HL-60 (cell line): ENCODE data around the gene SPATA6L.

Experiments
- DNase-seq, 2 experiments: peaks; one replicate each; pipeline ENCODE4 v3.0.0-alpha.2; 2010 to 2020; ENCODE audit warnings: low read depth in 1 of 2, low spot score in 1 of 2
- H3K27ac ChIP-seq: fragments of 250-450 bp; sonication (Bioruptor Pico); replicated peaks from 2 replicates; pipeline ENCODE4 v1.5.1; 2020; ENCODE audit warnings: mild to moderate bottlenecking, moderate library complexity
- H3K27me3 ChIP-seq: fragments of 250-450 bp; sonication (Bioruptor Pico); 2 replicates; pipeline ENCODE4 v1.5.1; 2021; ENCODE audit warnings: mild to moderate bottlenecking, moderate library complexity; ENCODE audit not compliant: insufficient read depth, poor library complexity, severe bottlenecking
- H3K4me3 ChIP-seq: replicated peaks from 2 replicates; pipeline ENCODE4 v1.5.1; 2011; ENCODE audit warnings: mild to moderate bottlenecking, control low read depth, low read length; ENCODE audit not compliant: insufficient read depth
- GABPA ChIP-seq: IDR thresholded peaks from 2 replicates; pipeline ENCODE4 v1.6.1; 2012; ENCODE audit warnings: low read depth
- POLR2AphosphoS5 ChIP-seq: IDR thresholded peaks from 2 replicates; pipeline ENCODE4 v1.6.1; 2012; ENCODE audit warnings: low read depth
- SPI1 ChIP-seq: IDR thresholded peaks from 2 replicates; pipeline ENCODE4 v1.6.1; 2012; ENCODE audit warnings: low read depth, mild to moderate bottlenecking, borderline replicate concordance
- TF ChIP-seq, protein P1 (sequence below): IDR thresholded peaks from one replicate; pipeline ENCODE4 v1.5.1; 2011; ENCODE audit warnings: low read length, control low read depth, inconsistent platforms; ENCODE audit not compliant: insufficient read depth
- TF ChIP-seq, protein P2 (sequence below): IDR thresholded peaks from 2 replicates; pipeline ENCODE4 v1.6.1; 2012; ENCODE audit warnings: low read depth; ENCODE audit not compliant: insufficient replicate concordance

The SPATA6L gene

DNA sequence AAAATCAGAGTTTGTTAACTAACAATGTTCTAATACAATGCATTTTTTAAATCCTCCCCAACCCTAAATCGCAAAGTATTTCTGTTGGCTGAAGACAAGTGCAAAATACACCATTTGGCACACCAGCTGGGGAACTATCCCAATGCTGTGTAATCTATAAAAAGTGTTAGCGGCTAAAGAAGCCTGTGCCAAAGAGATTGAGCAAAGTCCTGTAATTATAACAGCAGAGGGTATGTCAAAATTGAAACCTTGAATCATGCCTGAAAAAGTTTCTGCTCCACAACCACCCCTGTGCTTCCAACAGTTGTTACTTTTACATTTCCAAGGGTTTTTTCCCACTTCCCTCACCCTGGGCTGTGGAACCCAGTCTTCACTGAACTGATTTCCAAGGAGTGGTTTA is 87.3 kb downstream of the SPATA6L start:
- TF ChIP-seq, protein P1, sequence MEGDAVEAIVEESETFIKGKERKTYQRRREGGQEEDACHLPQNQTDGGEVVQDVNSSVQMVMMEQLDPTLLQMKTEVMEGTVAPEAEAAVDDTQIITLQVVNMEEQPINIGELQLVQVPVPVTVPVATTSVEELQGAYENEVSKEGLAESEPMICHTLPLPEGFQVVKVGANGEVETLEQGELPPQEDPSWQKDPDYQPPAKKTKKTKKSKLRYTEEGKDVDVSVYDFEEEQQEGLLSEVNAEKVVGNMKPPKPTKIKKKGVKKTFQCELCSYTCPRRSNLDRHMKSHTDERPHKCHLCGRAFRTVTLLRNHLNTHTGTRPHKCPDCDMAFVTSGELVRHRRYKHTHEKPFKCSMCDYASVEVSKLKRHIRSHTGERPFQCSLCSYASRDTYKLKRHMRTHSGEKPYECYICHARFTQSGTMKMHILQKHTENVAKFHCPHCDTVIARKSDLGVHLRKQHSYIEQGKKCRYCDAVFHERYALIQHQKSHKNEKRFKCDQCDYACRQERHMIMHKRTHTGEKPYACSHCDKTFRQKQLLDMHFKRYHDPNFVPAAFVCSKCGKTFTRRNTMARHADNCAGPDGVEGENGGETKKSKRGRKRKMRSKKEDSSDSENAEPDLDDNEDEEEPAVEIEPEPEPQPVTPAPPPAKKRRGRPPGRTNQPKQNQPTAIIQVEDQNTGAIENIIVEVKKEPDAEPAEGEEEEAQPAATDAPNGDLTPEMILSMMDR: no peak
- TF ChIP-seq POLR2AphosphoS5: no peak
- no peak for TF ChIP-seq GABPA
- TF ChIP-seq, protein P2, sequence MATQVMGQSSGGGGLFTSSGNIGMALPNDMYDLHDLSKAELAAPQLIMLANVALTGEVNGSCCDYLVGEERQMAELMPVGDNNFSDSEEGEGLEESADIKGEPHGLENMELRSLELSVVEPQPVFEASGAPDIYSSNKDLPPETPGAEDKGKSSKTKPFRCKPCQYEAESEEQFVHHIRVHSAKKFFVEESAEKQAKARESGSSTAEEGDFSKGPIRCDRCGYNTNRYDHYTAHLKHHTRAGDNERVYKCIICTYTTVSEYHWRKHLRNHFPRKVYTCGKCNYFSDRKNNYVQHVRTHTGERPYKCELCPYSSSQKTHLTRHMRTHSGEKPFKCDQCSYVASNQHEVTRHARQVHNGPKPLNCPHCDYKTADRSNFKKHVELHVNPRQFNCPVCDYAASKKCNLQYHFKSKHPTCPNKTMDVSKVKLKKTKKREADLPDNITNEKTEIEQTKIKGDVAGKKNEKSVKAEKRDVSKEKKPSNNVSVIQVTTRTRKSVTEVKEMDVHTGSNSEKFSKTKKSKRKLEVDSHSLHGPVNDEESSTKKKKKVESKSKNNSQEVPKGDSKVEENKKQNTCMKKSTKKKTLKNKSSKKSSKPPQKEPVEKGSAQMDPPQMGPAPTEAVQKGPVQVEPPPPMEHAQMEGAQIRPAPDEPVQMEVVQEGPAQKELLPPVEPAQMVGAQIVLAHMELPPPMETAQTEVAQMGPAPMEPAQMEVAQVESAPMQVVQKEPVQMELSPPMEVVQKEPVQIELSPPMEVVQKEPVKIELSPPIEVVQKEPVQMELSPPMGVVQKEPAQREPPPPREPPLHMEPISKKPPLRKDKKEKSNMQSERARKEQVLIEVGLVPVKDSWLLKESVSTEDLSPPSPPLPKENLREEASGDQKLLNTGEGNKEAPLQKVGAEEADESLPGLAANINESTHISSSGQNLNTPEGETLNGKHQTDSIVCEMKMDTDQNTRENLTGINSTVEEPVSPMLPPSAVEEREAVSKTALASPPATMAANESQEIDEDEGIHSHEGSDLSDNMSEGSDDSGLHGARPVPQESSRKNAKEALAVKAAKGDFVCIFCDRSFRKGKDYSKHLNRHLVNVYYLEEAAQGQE: no peak
- TF ChIP-seq SPI1: no peak
- Histone ChIP-seq H3K27ac (no peak overlapping the region), H3K27me3 (peaks cover 2% of the 10 kb centered on the region), H3K4me3 (no peak overlapping the region)
- no peak for DNase-seq

DNA sequence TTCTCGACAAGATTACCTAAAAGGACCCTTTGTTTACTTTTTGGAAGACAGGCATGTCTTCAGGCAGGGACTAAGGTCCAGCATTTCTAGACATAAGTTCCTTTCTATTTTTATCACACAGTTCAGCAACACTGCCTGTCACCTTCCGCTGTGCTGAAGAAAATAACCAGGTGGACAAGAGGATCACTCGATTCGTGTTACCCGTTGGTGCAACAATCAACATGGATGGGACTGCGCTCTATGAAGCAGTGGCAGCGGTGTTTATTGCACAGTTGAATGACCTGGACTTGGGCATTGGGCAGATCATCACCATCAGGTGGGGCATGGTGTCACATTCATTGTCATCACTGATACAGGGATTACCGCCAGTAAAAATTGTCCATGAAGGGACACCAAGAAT is 89.8 kb downstream of the SPATA6L start:
- Histone ChIP-seq H3K27ac (no peak overlapping the region), H3K4me3 (no peak overlapping the region), H3K27me3 (peaks cover 2% of the 10 kb centered on the region)
- no peak for TF ChIP-seq POLR2AphosphoS5
- TF ChIP-seq GABPA: no peak
- TF ChIP-seq, protein P2: no peak
- TF ChIP-seq SPI1: no peak
- TF ChIP-seq, protein P1: no peak
- DNase-seq: no peak

DNA sequence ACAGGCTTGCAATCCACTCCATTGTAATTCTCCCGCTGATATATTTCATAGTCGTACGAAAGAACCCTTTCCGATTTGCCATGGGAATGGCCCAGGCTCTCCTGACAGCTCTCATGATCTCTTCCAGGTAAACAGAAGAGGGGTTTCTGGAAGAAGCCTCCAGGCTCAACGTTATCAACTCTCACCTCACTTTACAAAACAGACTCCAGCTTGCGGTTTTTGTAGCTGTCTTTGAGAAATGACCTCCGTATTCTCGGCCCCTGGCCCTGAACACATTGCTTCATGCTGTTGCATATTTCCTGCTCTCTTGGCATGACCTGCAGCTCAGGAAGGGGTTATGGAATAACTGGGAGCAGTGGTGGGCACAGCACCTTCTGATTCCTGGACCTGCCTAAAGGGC is 90.3 kb downstream of the SPATA6L start:
- H3K27ac ChIP-seq: no peak overlapping the region
- H3K27me3 ChIP-seq: peaks cover 2% of the 10 kb centered on the region
- H3K4me3 ChIP-seq: no peak overlapping the region
- no peak for DNase-seq
- TF ChIP-seq, protein P1: no peak
- TF ChIP-seq POLR2AphosphoS5: no peak
- no peak for TF ChIP-seq SPI1
- TF ChIP-seq GABPA: no peak
- TF ChIP-seq, protein P2: no peak
